IMR-90 (cell line): ENCODE measurements around the gene FMNL1. TPM values are rescaled to one million over a fixed set of nuclear protein-coding genes. Genes with fewer than 3 reads are reported as not detected.

Source experiments
- ATAC-seq: fragments of 200-7000 bp; cut with Tn5 transposase; 2 replicates; pipeline ENCODE4 v1.9.1; 2020; ENCODE audit warnings: low read depth, mild to moderate bottlenecking, moderate library complexity
- BruUV-seq: library from RNA; stranded (reverse); fragments of 400-500 nt; replicated peaks from 2 replicates; lab custom pipeline; 2021; lab: Mats Ljungman, UMichigan
- CTCF ChIA-PET: fragments of 300-600 bp; formaldehyde crosslinking; extraction: SDS; loops from one replicate; lab custom pipeline; 2021; ENCODE audit warnings: antibody characterized with exemption; lab: Yijun Ruan, JAX
- POLR2A ChIA-PET: fragments of 300-600 bp; sonication (Branson Sonifier 250); formaldehyde crosslinking; loops from one replicate; lab custom pipeline; 2022; ENCODE audit warnings: antibody characterized with exemption; ENCODE audit not compliant: unreplicated experiment; lab: Charles Lee
- DNase-seq: peaks from one replicate; pipeline ENCODE4 v3.0.0; 2013
- H2AFZ ChIP-seq: replicated peaks from 2 replicates; pipeline ENCODE3; 2013; ENCODE audit warnings: low read length, mild to moderate bottlenecking; ENCODE audit not compliant: poor library complexity
- H2AK5ac ChIP-seq: 2 replicates; pipeline ENCODE4 v1.6.1; 2013; ENCODE audit warnings: low read depth, low read length, inconsistent platforms
- H2AK9ac ChIP-seq: replicated peaks from 2 replicates; pipeline ENCODE3; 2013; ENCODE audit warnings: mild to moderate bottlenecking, low read depth, low read length, moderate library complexity; ENCODE audit not compliant: poor library complexity
- H2BK120ac ChIP-seq: 2 replicates; pipeline ENCODE4 v1.6.1; 2013; ENCODE audit warnings: low read depth, low read length, inconsistent platforms
- H2BK15ac ChIP-seq: 3 replicates; pipeline ENCODE4 v1.6.1; 2013; ENCODE audit warnings: low read depth, low read length, inconsistent platforms
- H2BK20ac ChIP-seq: 2 replicates; pipeline ENCODE4 v1.6.1; 2013; ENCODE audit warnings: low read depth, mild to moderate bottlenecking, inconsistent platforms, low read length, moderate library complexity
- H2BK5ac ChIP-seq: 2 replicates; pipeline ENCODE4 v1.6.1; 2013; ENCODE audit warnings: mild to moderate bottlenecking, low read depth, low read length, inconsistent platforms; ENCODE audit not compliant: poor library complexity, severe bottlenecking
- H3K14ac ChIP-seq: replicated peaks from 2 replicates; pipeline ENCODE4 v1.6.1; 2013; ENCODE audit warnings: low read depth, low read length, inconsistent platforms
- H3K18ac ChIP-seq: 2 replicates; pipeline ENCODE4 v1.6.1; 2013; ENCODE audit warnings: low read depth, low read length, control low read depth
- H3K23ac ChIP-seq: 2 replicates; pipeline ENCODE4 v1.6.1; 2013; ENCODE audit warnings: low read depth, low read length, inconsistent platforms
- H3K27ac ChIP-seq: 2 replicates; pipeline ENCODE4 v1.5.1; 2013; ENCODE audit warnings: mild to moderate bottlenecking, control low read depth, low read length; ENCODE audit not compliant: insufficient read depth
- H3K27me3 ChIP-seq: 2 replicates; pipeline ENCODE4 v1.6.1; 2013; ENCODE audit warnings: low read length; ENCODE audit not compliant: control insufficient read depth, insufficient read depth
- H3K36me3 ChIP-seq: 2 replicates; pipeline ENCODE4 v1.6.1; 2013; ENCODE audit warnings: low read length, mixed read lengths; ENCODE audit not compliant: control insufficient read depth, insufficient read depth
- H3K4ac ChIP-seq: 2 replicates; pipeline ENCODE4 v1.6.1; 2013; ENCODE audit warnings: low read depth, low read length, inconsistent platforms
- H3K4me1 ChIP-seq: 2 replicates; pipeline ENCODE4 v1.6.1; 2013; ENCODE audit warnings: low read length, mixed read lengths; ENCODE audit not compliant: control insufficient read depth, insufficient read depth
- H3K4me2 ChIP-seq: 2 replicates; pipeline ENCODE4 v1.6.1; 2013; ENCODE audit warnings: low read depth, mild to moderate bottlenecking, control low read depth, low read length, moderate library complexity
- H3K4me3 ChIP-seq: 2 replicates; pipeline ENCODE4 v1.5.1; 2013; ENCODE audit warnings: low read depth, mild to moderate bottlenecking, control low read depth, low read length, moderate library complexity; ENCODE audit not compliant: insufficient read depth
- H3K56ac ChIP-seq: 2 replicates; pipeline ENCODE4 v1.6.1; 2013; ENCODE audit warnings: low read length, inconsistent platforms; ENCODE audit not compliant: insufficient read depth; ENCODE audit errors: extremely low read depth
- H3K79me1 ChIP-seq, 2 experiments: 2 replicates each; pipeline ENCODE4 v1.6.1; 2013; ENCODE audit warnings: low read length in 2 of 2, inconsistent platforms in 1 of 2, low read depth in 1 of 2
- H3K9ac ChIP-seq: 2 replicates; pipeline ENCODE4 v1.6.1; 2013; ENCODE audit warnings: low read depth, low read length, control low read depth
- H3K9me1 ChIP-seq: 2 replicates; pipeline ENCODE4 v1.6.1; 2013; ENCODE audit warnings: low read length, inconsistent platforms; ENCODE audit not compliant: insufficient read depth
- H3K9me3 ChIP-seq: 2 replicates; pipeline ENCODE4 v1.6.1; 2013; ENCODE audit warnings: low read length; ENCODE audit not compliant: control insufficient read depth, insufficient read depth
- H4K20me1 ChIP-seq: 2 replicates; pipeline ENCODE4 v1.6.1; 2013; ENCODE audit warnings: low read length, inconsistent platforms; ENCODE audit not compliant: insufficient read depth
- H4K5ac ChIP-seq: 2 replicates; pipeline ENCODE4 v1.6.1; 2013; ENCODE audit warnings: mild to moderate bottlenecking, low read depth, low read length, control low read depth
- H4K8ac ChIP-seq, 2 experiments: 2 replicates each; pipeline ENCODE4 v1.6.1; 2013; ENCODE audit warnings: low read depth in 2 of 2, low read length in 2 of 2, control low read depth in 1 of 2, inconsistent platforms in 1 of 2
- H4K91ac ChIP-seq: 2 replicates; pipeline ENCODE4 v1.6.1; 2013; ENCODE audit warnings: low read depth, low read length, inconsistent platforms; ENCODE audit not compliant: insufficient read depth
- BHLHE40 ChIP-seq: fragments of 150-350 bp; IDR thresholded peaks from 2 replicates; pipeline ENCODE4 v1.6.1; 2016; ENCODE audit warnings: mild to moderate bottlenecking, low read depth, low read length
- CEBPB ChIP-seq: IDR thresholded peaks from 2 replicates; pipeline ENCODE4 v1.6.1; 2012; ENCODE audit warnings: low read depth, low read length, improper control_type of control experiment
- CHD1 ChIP-seq: IDR thresholded peaks from 2 replicates; pipeline ENCODE4 v1.6.1; 2012; ENCODE audit warnings: low read depth, low read length, improper control_type of control experiment
- FOS ChIP-seq: fragments of 150-350 bp; IDR thresholded peaks from 2 replicates; pipeline ENCODE4 v1.6.1; 2016; ENCODE audit warnings: low read depth, low read length
- MAFK ChIP-seq: IDR thresholded peaks from 2 replicates; pipeline ENCODE4 v1.6.1; 2012; ENCODE audit warnings: low read depth, low read length, improper control_type of control experiment
- MAZ ChIP-seq: IDR thresholded peaks from 2 replicates; pipeline ENCODE4 v1.6.1; 2012; ENCODE audit warnings: low read depth, mild to moderate bottlenecking, low read length, improper control_type of control experiment, moderate library complexity, borderline replicate concordance
- MXI1 ChIP-seq: IDR thresholded peaks from 2 replicates; pipeline ENCODE4 v1.6.1; 2012; ENCODE audit warnings: low read depth, mild to moderate bottlenecking, low read length, moderate library complexity, borderline replicate concordance
- POLR2A ChIP-seq: IDR thresholded peaks from 2 replicates; pipeline ENCODE4 v1.6.1; 2012; ENCODE audit warnings: mild to moderate bottlenecking, low read depth, low read length
- RAD21 ChIP-seq: IDR thresholded peaks from 2 replicates; pipeline ENCODE4 v1.6.1; 2012; ENCODE audit warnings: low read length, improper control_type of control experiment
- RCOR1 ChIP-seq: IDR thresholded peaks from 2 replicates; pipeline ENCODE4 v1.6.1; 2012; ENCODE audit warnings: mild to moderate bottlenecking, low read length, improper control_type of control experiment; ENCODE audit not compliant: insufficient replicate concordance
- SMC3 ChIP-seq: fragments of 150-350 bp; IDR thresholded peaks from 2 replicates; pipeline ENCODE4 v1.6.1; 2016; ENCODE audit warnings: low read depth, mild to moderate bottlenecking, antibody characterized with exemption, low read length, moderate library complexity
- USF2 ChIP-seq: fragments of 150-350 bp; IDR thresholded peaks from 2 replicates; pipeline ENCODE4 v1.6.1; 2017; ENCODE audit warnings: mild to moderate bottlenecking, antibody characterized with exemption, low read length, low read depth
- whole genome bisulfite sequencing, 2 experiments: methylation state at CpG; one replicate each; pipeline versions ENCODE4 v1.1.5 to v1.1.7; 2013; ENCODE audit warnings: missing lambda C conversion rate in 2 of 2; ENCODE audit not compliant: insufficient read length in 1 of 2; ENCODE audit errors: extremely low coverage in 2 of 2; 5-methylcytosine and 5-hydroxymethylcytosine counted together
- dilution Hi-C: fragments of 300-500 bp; cut with HindIII; formaldehyde crosslinking; loops from one replicate; pipeline ENCODE4 v1.14.3; 2018; ENCODE audit warnings: low sequenced_read_pairs; ENCODE audit not compliant: unreplicated experiment
- in situ Hi-C: fragments of 300-500 bp; cut with MboI; formaldehyde crosslinking; loops from 3 replicates; pipeline ENCODE4 v1.14.3; 2019; ENCODE audit warnings: low sequenced_read_pairs, inconsistent platforms, mixed read lengths
- intact Hi-C: fragments of 100-400 bp; cut with micrococcal nuclease; formaldehyde crosslinking; loops from 2 replicates; pipeline ENCODE4 v1.10.0; 2022
- polyA plus RNA-seq, 3 experiments: library from polyadenylated mRNA; depleted of rRNA; stranded (reverse); fragments of >200 nt; gene quantifications; 2 replicates each; pipeline ENCODE4 v1.2.3, GENCODE V29; 2012; ENCODE audit warnings: low replicate concordance in 1 of 3
- total RNA-seq: library from RNA; depleted of rRNA; stranded (reverse); fragments of >200 nt; gene quantifications from 2 replicates; pipeline ENCODE4 v1.2.3, GENCODE V29; 2012
- TF ChIP-seq, protein P1 (sequence below): conservative IDR thresholded peaks from 2 replicates; pipeline ENCODE4 v1.5.1; 2012; ENCODE audit warnings: mild to moderate bottlenecking, low read depth, low read length, improper control_type of control experiment
- TF ChIP-seq, protein P2 (sequence below): fragments of 150-350 bp; IDR thresholded peaks from 2 replicates; pipeline ENCODE4 v1.6.1; 2016; ENCODE audit warnings: low read depth, mild to moderate bottlenecking, low read length, moderate library complexity, borderline replicate concordance

The FMNL1 gene
- total and polyA plus RNA-seq, 2 of the 4 experiments (the other 2 are of a cell fraction), result 0.36 to 2.3 TPM

DNA sequence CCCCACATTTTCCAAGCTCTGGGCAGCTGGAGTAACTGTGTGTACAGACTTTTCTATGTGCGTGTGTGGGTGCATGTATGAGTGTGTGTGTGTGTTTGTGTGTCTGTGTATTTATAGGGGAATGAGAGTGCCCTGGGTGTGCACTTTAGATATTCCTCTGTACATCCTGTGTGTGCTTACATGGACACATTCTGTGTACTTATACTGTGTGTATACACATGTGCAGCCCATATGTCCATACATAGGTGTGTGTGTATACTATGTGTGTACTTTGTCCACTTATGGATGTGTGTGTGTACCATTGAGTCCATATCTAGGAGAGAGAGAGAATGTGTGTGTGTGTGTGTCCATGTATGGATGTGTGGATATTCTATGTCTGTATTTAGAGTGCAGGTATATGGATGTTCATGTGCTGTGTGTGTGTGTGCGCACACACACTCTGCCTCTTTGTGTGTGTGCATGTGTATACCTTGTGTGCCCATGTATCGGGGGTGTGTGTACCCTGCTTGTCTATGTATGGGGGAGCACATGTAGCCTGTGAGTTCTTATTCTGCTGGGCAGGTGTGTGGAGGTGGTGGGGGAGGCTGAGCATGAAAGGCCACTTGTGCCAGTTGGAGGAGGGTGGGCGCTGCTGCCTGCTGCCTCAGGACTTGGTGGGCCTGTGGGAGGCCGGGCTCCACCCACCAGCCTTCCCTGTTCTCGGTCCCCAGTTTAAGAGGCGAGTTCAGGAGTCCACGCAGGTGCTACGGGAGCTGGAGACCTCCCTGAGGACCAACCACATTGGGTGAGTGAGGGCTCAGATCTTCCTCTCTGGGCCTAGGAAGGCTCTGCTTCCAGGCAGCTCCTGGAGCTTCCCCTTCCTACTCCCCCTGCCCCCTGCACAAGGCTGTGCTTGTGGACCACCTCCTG is 11.1 kb downstream of the FMNL1 start:
- no peak overlapping the region for H3K18ac ChIP-seq
- no peak overlapping the region for H2AK5ac ChIP-seq
- no peak overlapping the region for H3K56ac ChIP-seq
- H4K20me1 ChIP-seq, result no peaks in the 10 kb centered on the region
- no peak overlapping the region for H2AFZ ChIP-seq
- ATAC-seq (no peak), DNase-seq (no peak)
- H3K27ac ChIP-seq, result no peak overlapping the region
- dilution Hi-C loops, result no loop called here
- no peak overlapping the region for H2BK5ac ChIP-seq
- H4K91ac ChIP-seq, result no peak overlapping the region
- H3K9me1 ChIP-seq, result peaks cover 24% of the 10 kb centered on the region
- no peaks in the 10 kb centered on the region for H3K27me3 ChIP-seq
- in situ Hi-C loops, result no loop called here
- no peak overlapping the region for H3K4ac ChIP-seq
- intact Hi-C loops, result no loop called here
- H4K5ac ChIP-seq, result no peak overlapping the region
- no TSS peak for BruUV-seq
- no peak overlapping the region for H2BK20ac ChIP-seq
- peaks cover 0 to 17% of the 10 kb centered on the region in 2 experiments; a peak in 3 of 4 replicates for H3K79me1 ChIP-seq
- H4K8ac ChIP-seq, result no peak overlapping the region
- H2BK15ac ChIP-seq, result no peak overlapping the region
- 100% methylated on average over 2 of the region's 9 CpGs; no CpG with 5 or more reads in 1 of the 2 experiments for WGBS, 2 experiments
- CTCF ChIA-PET, result interaction anchor here (0.6 to 1.3 kb wide), 3 partner anchors 13 to 35 kb away, joined by 3 read pairs; no protein-coding TSS in a partner anchor
- no peak overlapping the region for H2BK120ac ChIP-seq
- no peak overlapping the region for H3K14ac ChIP-seq
- no peak overlapping the region for H2AK9ac ChIP-seq
- POLR2A ChIA-PET, result no interaction called here
- H3K4me3 ChIP-seq, result no peak overlapping the region
- H3K9me3 ChIP-seq, result no peaks in the 10 kb centered on the region
- no peak overlapping the region for H3K9ac ChIP-seq
- peaks cover 2% of the 10 kb centered on the region; the same call in 1 of the 2 replicates for H3K36me3 ChIP-seq
- no peak overlapping the region for H3K4me2 ChIP-seq
- no peak overlapping the region for H3K23ac ChIP-seq
- H3K4me1 ChIP-seq, result peaks cover 34% of the 10 kb centered on the region
- TF ChIP-seq RAD21 (no peak), MAFK (no peak), RCOR1 (no peak), POLR2A (no peak), BHLHE40 (no peak), USF2 (no peak), MAZ (no peak), CEBPB (no peak), FOS (no peak), SMC3 (no peak), MXI1 (no peak), CHD1 (no peak)
- TF ChIP-seq, protein P1, sequence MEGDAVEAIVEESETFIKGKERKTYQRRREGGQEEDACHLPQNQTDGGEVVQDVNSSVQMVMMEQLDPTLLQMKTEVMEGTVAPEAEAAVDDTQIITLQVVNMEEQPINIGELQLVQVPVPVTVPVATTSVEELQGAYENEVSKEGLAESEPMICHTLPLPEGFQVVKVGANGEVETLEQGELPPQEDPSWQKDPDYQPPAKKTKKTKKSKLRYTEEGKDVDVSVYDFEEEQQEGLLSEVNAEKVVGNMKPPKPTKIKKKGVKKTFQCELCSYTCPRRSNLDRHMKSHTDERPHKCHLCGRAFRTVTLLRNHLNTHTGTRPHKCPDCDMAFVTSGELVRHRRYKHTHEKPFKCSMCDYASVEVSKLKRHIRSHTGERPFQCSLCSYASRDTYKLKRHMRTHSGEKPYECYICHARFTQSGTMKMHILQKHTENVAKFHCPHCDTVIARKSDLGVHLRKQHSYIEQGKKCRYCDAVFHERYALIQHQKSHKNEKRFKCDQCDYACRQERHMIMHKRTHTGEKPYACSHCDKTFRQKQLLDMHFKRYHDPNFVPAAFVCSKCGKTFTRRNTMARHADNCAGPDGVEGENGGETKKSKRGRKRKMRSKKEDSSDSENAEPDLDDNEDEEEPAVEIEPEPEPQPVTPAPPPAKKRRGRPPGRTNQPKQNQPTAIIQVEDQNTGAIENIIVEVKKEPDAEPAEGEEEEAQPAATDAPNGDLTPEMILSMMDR, result no peak
- TF ChIP-seq, protein P2, sequence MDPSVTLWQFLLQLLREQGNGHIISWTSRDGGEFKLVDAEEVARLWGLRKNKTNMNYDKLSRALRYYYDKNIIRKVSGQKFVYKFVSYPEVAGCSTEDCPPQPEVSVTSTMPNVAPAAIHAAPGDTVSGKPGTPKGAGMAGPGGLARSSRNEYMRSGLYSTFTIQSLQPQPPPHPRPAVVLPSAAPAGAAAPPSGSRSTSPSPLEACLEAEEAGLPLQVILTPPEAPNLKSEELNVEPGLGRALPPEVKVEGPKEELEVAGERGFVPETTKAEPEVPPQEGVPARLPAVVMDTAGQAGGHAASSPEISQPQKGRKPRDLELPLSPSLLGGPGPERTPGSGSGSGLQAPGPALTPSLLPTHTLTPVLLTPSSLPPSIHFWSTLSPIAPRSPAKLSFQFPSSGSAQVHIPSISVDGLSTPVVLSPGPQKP, result no peak
